ENCODE results near the gene SLC5A6. TPM values are rescaled to one million over a fixed set of nuclear protein-coding genes. Genes with fewer than 3 reads are reported as not detected.
A peak's percentile ranks its signal among the peaks of the same experiment; 100 is the strongest.

Gene SLC5A6
- total RNA-seq, 4 donors from 2014 or later, result 20.5 to 69.7 (median 60.5) TPM

DNA sequence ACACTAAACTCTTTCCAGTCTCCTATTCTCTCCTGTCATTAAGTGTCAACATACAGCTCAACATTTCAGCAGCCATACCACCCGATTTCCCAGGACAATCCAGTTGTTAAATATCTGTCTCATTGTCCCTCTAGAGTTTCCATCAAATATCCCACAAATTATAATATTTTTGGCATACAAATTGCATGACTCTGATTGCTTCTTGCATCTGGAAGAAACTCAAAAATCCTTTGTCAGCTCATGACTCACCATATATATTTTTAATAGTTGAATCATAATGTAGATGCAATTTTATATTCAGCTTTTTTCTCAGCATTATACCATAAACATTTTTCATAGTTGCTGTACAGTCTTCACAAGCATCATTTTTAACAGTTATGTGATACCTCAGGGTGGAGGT lies 43.6 kb upstream of the SLC5A6 start:
- H3K27me3 ChIP-seq, result peaks cover 0 to 12% of the 10 kb centered on the region in 2 donors
- no peak overlapping the region for H3K27ac ChIP-seq
- H3K9me3 ChIP-seq, result no peaks in the 10 kb centered on the region
- intact Hi-C loops (cut with DNase I; ENCODE audit: low total_unique reads), result no loop called here
- TF ChIP-seq POLR2A (IDR thresholded peaks at IDR 0.05), result no peak
- TF ChIP-seq, protein P1, sequence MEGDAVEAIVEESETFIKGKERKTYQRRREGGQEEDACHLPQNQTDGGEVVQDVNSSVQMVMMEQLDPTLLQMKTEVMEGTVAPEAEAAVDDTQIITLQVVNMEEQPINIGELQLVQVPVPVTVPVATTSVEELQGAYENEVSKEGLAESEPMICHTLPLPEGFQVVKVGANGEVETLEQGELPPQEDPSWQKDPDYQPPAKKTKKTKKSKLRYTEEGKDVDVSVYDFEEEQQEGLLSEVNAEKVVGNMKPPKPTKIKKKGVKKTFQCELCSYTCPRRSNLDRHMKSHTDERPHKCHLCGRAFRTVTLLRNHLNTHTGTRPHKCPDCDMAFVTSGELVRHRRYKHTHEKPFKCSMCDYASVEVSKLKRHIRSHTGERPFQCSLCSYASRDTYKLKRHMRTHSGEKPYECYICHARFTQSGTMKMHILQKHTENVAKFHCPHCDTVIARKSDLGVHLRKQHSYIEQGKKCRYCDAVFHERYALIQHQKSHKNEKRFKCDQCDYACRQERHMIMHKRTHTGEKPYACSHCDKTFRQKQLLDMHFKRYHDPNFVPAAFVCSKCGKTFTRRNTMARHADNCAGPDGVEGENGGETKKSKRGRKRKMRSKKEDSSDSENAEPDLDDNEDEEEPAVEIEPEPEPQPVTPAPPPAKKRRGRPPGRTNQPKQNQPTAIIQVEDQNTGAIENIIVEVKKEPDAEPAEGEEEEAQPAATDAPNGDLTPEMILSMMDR (IDR thresholded peaks at IDR 0.05), result no peak
- H3K4me1 ChIP-seq, result no peaks in the 10 kb centered on the region
- H3K4me3 ChIP-seq, result no peak overlapping the region
- DNase-seq, result no peak
- no peaks in the 10 kb centered on the region for H3K36me3 ChIP-seq

DNA sequence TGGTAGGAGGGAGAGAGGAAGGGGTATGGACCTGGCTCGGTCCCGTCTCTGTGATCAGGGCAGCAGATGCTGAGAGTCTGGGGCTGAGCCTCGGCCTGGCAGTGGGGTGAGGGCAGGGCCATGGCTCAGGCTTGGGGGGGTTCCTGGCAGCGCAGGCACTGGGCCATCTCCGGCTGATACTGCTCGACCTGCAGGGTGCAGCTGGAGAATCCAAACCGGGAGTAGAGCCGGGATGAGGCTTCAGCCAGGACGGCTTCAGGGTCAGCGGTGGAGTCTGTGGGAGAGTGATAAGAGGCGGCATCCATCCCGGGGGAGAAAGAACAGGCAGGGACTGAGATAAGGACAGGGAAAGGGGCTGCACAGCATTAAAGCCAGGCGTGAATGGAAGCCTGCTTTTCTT lies 43.1 kb upstream of the SLC5A6 start:
- Histone ChIP-seq H3K36me3 (no peaks in the 10 kb centered on the region), H3K27me3 (peaks cover 0 to 12% of the 10 kb centered on the region in 2 donors), H3K4me1 (no peaks in the 10 kb centered on the region), H3K27ac (no peak overlapping the region), H3K4me3 (no peak overlapping the region), H3K9me3 (no peaks in the 10 kb centered on the region)
- intact Hi-C loops (cut with DNase I; ENCODE audit: low total_unique reads), result no loop called here
- no peak for DNase-seq
- no peak for TF ChIP-seq POLR2A (IDR thresholded peaks at IDR 0.05)
- TF ChIP-seq, protein P1 (IDR thresholded peaks at IDR 0.05), result no peak

DNA sequence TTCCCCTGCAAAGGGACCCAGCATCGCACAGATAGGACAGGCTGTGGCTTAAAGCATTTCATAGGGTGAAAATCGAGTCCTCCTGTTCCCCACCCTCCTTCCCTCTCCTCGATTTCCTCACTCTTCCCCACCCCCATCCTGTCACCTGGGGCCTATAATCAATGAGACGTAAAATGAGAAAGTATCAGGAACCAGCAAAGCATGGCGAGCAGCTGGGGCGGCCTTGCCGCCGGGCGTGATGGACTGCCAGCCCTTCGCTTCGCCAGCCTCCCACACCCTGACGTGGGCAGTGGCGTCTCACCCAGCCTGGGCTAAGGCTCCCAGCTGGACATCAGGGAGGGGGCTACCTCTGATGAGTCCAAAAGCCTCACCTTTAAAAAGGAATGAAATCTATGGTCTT lies 39.7 kb upstream of the SLC5A6 start:
- no peak for DNase-seq
- no peaks in the 10 kb centered on the region for H3K4me1 ChIP-seq
- H3K27me3 ChIP-seq, result peaks cover 0 to 12% of the 10 kb centered on the region in 2 donors
- no peaks in the 10 kb centered on the region for H3K36me3 ChIP-seq
- intact Hi-C loops (cut with DNase I; ENCODE audit: low total_unique reads), result no loop called here
- no peak overlapping the region for H3K27ac ChIP-seq
- H3K4me3 ChIP-seq, result no peak overlapping the region
- H3K9me3 ChIP-seq, result no peaks in the 10 kb centered on the region
- TF ChIP-seq, protein P1 (IDR thresholded peaks at IDR 0.05), result no peak
- TF ChIP-seq POLR2A (IDR thresholded peaks at IDR 0.05), result no peak

DNA sequence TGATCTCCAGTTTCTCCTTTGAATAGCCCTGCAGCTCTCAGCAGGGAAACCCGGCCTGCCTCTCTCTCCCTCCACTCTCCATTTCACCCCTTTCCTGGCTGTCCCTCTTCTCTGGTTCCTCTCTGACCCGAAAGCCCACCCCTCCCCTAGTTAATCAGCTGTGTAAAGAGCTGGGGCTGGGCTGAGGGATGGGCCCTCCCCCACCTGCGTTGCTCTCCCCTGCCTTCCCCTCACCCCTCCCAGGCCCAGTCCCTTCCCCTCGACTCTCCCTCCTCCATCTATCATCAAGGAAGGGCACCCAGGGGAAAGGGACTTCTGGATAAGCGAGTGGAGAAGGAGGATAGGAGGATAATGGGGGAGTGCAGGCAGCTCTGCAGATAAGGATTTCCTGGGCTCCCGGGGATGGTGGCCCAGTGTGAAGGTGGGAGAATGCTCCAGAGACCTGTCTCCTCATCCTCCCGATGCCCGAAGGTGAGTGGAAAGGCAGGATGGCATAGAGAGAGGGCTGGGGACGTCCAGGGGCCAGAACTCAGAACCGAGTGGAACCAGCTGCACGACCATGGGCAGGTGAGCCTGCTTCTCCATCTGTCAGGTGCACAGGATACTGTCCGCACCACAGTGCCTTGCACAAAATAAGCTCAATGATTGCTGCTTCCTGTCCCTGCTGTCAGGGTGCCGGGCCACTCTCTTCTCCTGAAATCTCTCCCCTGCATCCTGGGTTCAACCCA lies 38.7 kb upstream of the SLC5A6 start:
- H3K27me3 ChIP-seq, result peaks cover 0 to 12% of the 10 kb centered on the region in 2 donors
- no peaks in the 10 kb centered on the region for H3K9me3 ChIP-seq
- TF ChIP-seq, protein P1 (IDR thresholded peaks at IDR 0.05), result no peak
- no peak for TF ChIP-seq POLR2A (IDR thresholded peaks at IDR 0.05)
- H3K27ac ChIP-seq, result no peak overlapping the region
- intact Hi-C loops (cut with DNase I; ENCODE audit: low total_unique reads), result no loop called here
- DNase-seq, result no peak
- H3K4me3 ChIP-seq, result no peak overlapping the region
- H3K36me3 ChIP-seq, result no peaks in the 10 kb centered on the region
- H3K4me1 ChIP-seq, result no peaks in the 10 kb centered on the region

DNA sequence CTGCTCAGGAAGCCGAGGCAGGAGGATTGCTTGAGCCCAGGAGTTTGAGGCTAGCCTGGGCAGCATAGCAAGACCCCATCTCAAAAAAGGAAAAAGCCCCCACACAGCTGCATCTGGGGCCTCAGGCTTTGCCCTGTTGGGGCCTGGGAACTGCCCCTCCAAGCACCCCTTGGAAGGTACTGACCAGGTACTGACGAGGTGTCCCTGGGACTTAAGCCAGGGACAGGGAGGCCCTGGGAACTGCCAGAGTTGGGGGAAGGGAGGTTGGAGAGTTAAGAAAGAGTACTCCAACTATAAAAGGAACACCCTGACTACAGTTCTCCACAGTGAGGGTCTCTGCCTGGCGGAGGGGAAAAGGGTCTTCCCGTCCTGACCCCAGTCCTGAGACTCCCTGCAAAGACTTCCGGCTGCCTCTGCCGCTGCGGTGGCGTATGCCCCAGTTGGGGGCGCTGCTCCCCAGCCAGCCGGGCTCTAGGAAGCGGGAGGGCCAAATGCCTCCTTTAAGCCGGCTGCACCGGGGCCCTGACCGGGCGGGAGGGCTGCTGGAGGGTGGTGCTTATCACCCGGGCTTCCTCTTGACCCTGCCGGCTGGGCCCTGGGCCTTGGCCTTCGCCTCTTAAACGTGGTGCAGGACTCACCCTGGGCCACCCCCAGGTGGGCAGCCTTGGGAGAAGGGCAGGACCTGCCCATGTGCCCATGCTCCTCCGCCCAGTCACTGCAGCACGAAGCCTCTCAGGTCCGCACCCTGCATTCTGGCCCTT lies 38.0 kb upstream of the SLC5A6 start:
- Histone ChIP-seq H3K9me3 (no peaks in the 10 kb centered on the region), H3K27me3 (peaks cover 0 to 12% of the 10 kb centered on the region in 2 donors), H3K4me3 (no peak overlapping the region), H3K4me1 (no peaks in the 10 kb centered on the region), H3K36me3 (no peaks in the 10 kb centered on the region), H3K27ac (no peak overlapping the region)
- intact Hi-C loops (cut with DNase I; ENCODE audit: low total_unique reads), result no loop called here
- DNase-seq, result no peak
- TF ChIP-seq, protein P1 (IDR thresholded peaks at IDR 0.05), result peak in 3 of 4 experiments; percentile 18 to 62 (median 41)
- TF ChIP-seq POLR2A (IDR thresholded peaks at IDR 0.05), result no peak
